NCI-H146 (cell line): ENCODE results near the gene ZNF675.
"Not testable (repeated sequence)": the region's sequence is repeated elsewhere in the genome, so short reads cannot be mapped to it uniquely, and the experiment has no call there.

Source experiments
- DNase-seq: peaks from one replicate; lab custom pipeline; 2025; lab: John Stamatoyannopoulos, UW

Gene ZNF675

DNA sequence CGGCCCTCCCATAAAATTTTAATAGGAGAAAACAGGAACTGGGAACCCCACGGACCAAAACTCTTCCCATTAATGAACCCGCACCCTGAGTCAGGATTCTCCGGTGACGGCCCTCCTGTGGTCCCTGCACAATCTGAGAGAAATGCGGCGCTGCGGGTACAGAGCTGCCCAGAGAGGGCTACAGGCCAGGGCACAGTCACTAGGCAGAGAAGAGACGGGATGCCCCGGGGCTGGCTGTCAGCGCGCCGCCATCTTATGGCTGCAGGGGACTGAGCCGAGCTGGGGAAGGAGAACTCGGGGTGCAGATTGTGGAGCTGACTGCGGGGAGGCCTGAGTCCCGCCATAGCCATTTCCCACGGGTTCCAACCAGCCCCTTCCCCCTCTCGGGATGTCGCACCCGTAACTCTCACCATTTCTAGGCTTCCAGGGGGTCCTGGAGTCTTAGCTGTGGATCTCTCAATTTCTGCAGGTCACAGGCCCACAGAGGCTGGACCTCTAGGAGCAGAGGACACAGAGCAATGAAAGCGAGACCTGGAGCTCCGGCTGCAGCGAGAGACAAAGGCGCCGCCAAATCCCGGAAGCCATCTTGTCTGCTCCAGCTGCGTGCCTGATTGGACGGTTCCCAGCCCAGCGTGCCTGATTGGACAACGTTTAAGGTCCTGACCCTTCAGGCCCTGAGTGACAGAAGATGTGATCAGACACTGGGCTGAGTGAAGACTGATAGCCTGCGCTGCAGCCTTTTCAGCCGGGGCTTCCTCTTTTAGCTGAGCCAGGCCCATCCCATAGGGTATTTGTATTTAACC lies at the start of gene ZNF675:
Gene ZNF675, minus strand, starts transcription at position 592 of the 803 bp plus-strand sequence. Its CDS starts 179 bp downstream, at position 413.
- DNase-seq, result peak; percentile 98

DNA sequence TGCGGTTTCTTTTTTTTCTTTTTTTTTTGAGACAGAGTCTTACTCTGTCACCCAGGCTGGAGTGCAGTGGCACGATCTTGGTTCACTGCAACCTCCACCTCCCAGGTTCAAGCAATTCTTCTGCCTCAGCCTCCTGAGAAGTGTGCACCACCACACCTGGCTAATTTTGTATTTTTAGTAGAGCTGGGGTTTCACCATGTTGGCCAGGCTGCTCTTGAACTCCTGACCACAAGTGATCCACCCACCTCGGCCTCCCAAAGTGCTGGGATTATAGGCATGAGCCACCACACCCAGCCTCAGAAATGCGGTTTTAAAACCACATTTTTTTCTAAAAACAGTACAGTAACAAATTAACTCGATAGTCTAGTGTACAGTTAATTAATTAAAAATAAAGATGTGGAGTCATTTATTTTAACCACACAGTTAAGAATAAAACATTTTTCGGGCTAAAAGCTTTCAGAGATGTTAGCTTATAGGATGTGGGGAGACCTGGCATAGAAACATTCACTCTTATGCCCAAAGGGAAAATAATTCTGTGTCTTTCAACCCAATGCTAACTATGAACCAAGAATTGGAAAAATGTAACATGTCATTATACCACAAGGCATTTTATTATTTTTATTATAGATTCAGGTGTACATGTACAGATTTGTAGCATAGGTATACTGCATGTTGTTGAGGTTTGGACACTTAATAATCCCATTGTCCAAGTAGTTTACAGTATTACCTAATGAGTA lies 43.9 kb upstream of the ZNF675 start:
- not testable (repeated sequence) for DNase-seq

DNA sequence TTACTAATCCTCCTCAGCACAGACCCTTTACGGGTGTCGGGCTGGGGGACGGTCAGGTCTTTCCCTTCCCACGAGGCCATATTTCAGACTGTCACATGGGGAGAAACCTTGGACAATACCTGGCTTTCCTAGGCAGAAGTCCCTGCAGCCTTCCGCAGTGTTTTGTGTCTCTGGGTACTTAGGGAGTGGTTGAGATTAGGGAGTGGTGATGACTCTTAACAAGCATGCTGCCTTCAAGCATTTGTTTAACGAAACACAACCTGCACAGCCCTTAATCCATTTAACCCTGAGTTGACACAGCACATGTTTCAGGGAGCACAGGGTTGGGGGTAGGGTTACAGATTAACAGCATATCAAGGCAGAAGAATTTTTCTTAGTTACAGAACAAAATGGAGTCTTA lies 37.1 kb upstream of the ZNF675 start:
- DNase-seq, result peak; percentile 3

GRCh38 chr19:23718802-23719201 lies 31.8 kb upstream of the ZNF675 start:
- no peak for DNase-seq

GRCh38 chr19:23716792-23717191 lies 29.8 kb upstream of the ZNF675 start:
- no peak for DNase-seq

- DNase-seq, result no peak
Measured at GRCh38 chr19:23709347-23709746, 22.3 kb upstream of the ZNF675 start.

GRCh38 chr19:23706657-23707056 lies 19.6 kb upstream of the ZNF675 start:
- DNase-seq, result no peak

GRCh38 chr19:23699521-23699860 lies 12.5 kb upstream of the ZNF675 start:
- DNase-seq, result peak; percentile 50

DNA sequence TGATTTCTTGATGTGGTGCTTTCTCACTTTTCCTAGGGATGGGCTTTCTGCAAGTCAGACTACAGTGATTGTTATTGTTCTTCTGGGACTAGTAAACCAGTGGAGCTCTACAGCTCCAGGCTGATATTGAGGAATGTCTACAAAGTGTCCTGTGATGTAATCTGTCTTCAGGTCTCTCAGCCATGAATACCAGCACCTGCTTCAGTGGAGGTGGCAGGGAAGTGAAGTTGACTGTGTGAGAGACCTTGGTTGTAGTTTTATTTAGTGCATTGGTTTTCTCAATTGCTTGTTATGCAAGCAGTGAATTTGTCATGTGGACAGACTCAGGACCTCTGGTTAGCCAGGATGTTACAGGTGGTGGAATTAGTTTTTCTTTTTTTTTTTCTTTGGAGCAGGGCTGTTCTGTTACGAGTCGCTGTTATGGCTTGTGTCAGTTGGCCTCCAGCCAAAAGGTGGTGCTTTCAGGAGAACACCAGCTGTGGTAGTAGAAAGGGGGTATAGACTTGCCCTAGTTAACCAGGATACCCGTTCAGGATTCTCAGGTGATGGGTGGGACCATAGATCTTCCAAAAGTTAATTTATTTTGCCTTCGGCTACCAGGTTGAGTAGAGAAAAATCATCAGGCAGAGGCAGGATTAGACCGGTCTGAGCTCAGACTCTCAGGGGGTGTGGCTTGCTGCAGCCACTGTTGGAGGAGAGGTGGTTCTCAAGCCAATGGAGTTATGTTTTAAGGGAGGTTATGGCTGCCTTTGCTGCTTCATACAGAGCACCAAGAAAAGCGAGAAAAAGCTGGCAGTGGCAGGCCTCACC lies 11.9 kb upstream of the ZNF675 start:
- DNase-seq, result peak; percentile 75

- DNase-seq, result not testable (repeated sequence)
Measured at GRCh38 chr19:23692937-23693336, 5.9 kb upstream of the ZNF675 start.

- DNase-seq, result no peak
Measured at GRCh38 chr19:23673132-23673531, 13.9 kb downstream of the ZNF675 start.

DNA sequence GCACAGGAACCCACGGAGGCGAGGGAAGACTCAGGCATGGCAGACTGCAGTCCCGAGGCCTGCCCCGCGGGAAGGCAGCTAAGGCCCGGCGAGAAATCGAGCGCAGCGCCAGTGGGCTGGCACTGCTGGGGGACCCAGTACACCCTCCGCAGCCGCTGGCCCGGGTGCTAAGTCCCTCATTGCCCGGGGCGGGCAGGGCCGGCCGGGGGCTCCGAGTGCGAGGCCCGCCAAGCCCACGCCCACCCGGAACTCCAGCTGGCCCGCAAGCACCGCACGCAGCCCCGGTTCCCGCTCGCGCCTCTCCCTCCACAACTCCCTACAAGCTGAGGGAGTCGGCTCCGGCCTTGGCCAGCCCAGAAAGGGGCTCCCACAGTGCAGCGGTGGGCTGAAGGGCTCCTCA lies 18.4 kb downstream of the ZNF675 start:
- DNase-seq, result not testable (repeated sequence)

DNA sequence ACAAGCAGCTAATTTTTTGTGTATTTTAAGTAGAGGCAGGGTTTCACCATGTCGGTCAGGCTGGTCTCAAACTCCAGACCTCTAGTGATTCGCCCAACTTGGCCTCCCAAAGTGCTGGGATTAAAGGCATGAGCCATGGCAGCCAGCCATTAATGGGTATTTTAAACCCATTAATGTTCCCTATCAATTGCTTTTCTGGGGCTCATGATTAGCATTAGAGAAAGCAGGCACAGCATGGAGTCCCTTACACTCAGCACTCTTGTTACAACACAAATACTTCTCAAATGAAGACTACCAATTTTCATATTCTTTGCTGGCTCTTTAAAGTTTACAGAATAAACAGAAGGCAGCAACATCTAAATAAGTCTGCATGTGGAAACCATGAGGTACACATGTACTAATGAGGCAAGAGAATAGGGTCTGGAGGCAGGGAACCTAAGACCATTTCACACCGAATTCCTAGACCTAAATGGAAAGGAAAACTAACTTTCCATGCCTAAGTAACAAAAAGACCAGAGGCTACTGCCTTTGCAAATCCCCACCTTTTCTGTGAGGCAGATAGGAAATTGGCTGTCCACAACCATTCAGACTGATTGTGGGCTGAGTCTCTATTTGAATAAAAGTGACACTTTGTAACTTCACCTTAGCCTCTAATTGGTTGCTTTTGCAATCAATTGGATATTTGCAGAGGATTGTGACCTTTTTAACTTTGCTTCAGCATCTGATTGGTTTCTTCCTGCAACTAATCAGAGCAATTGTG lies 21.2 kb downstream of the ZNF675 start:
- no peak for DNase-seq

- DNase-seq, result not testable (repeated sequence)
Measured at GRCh38 chr19:23649817-23650216, 37.2 kb downstream of the ZNF675 start.
